Measurements from ENCODE around the gene GREB1.

The GREB1 gene

GRCh38 chr2:11667866-11668637 is 134.2 kb downstream of the GREB1 start (continued):
- TF ChIP-seq CTCF (tag by site-specific recombination; IDR thresholded peaks at IDR 0.05) = no peak
- TF ChIP-seq IKZF3 (tag by site-specific recombination; IDR thresholded peaks at IDR 0.05) = no peak
- no peak for TF ChIP-seq ZNF133 (tag by site-specific recombination; IDR thresholded peaks at IDR 0.05)
- TF ChIP-seq SP2 (tag by site-specific recombination; IDR thresholded peaks at IDR 0.05) = no peak
- no peak for TF ChIP-seq ZBTB10 (tag by site-specific recombination; IDR thresholded peaks at IDR 0.05)

GRCh38 chr2:11669454-11670291 is 135.8 kb downstream of the GREB1 start, which contains the start of gene NTSR2:
TSS of gene NTSR2 (minus strand) at chr2:11670195. CDS start at chr2:11670129, 66 bp downstream.
- Histone ChIP-seq H3K4me1 (ENCODE audit: control insufficient read depth, insufficient read depth, low read length) (no peaks in the 10 kb centered on the region), H3K9me3 (ENCODE audit: control insufficient read depth, insufficient read depth, low read depth, low read length) (no peaks in the 10 kb centered on the region), H3K27ac (ENCODE audit: extremely low read depth, low read depth, low read length) (no peak within 1 kb of the TSS), H3K36me3 (ENCODE audit: control insufficient read depth in 2 of 2, insufficient read depth in 1 of 2, low read length in 2 of 2) (no peaks in the 10 kb centered on the region), H3K4me3 (ENCODE audit: low read depth, low read length) (no peak within 1 kb of the TSS)
- CTCF ChIA-PET = interaction anchor here (0.9 to 3.2 kb wide), 2 partner anchors 11 to 18 kb away, joined by 3 to 12 read pairs; no protein-coding TSS in a partner anchor
- TF ChIP-seq ZNF132 (tag by site-specific recombination; IDR thresholded peaks at IDR 0.05; ENCODE audit: borderline replicate concordance) (no peak), ZNF776 (tag by site-specific recombination; IDR thresholded peaks at IDR 0.05; ENCODE audit: borderline replicate concordance) (no peak), ZBTB11 (tag by site-specific recombination; conservative IDR thresholded peaks at IDR 0.05; ENCODE audit: low read depth) (no peak), ZNF2 (tag by site-specific recombination; IDR thresholded peaks at IDR 0.05) (no peak), ZNF76 (tag by site-specific recombination; IDR thresholded peaks at IDR 0.05; ENCODE audit: borderline replicate concordance, low read depth) (no peak), BCL6B (tag by site-specific recombination; IDR thresholded peaks at IDR 0.05) (no peak), ZNF324 (tag by site-specific recombination; IDR thresholded peaks at IDR 0.05) (no peak), ZIC2 (tag by site-specific recombination; IDR thresholded peaks at IDR 0.05) (no peak), IKZF3 (tag by site-specific recombination; IDR thresholded peaks at IDR 0.05) (no peak), ZNF670 (tag by site-specific recombination; IDR thresholded peaks at IDR 0.05; ENCODE audit: low read depth) (no peak)
- POLR2A ChIA-PET = no interaction called here
